IMR-90 (cell line): ENCODE data around the gene NTRK2. TPM values are rescaled to one million over a fixed set of nuclear protein-coding genes. Genes with fewer than 3 reads are reported as not detected.

ENCODE experiments used
- ATAC-seq: fragments of 200-7000 bp; cut with Tn5 transposase; 2 replicates; pipeline ENCODE4 v1.9.1; 2020; ENCODE audit warnings: low read depth, mild to moderate bottlenecking, moderate library complexity
- BruUV-seq: library from RNA; stranded (reverse); fragments of 400-500 nt; replicated peaks from 2 replicates; lab custom pipeline; 2021; lab: Mats Ljungman, UMichigan
- CTCF ChIA-PET: fragments of 300-600 bp; formaldehyde crosslinking; extraction: SDS; loops from one replicate; lab custom pipeline; 2021; ENCODE audit warnings: antibody characterized with exemption; lab: Yijun Ruan, JAX
- POLR2A ChIA-PET: fragments of 300-600 bp; sonication (Branson Sonifier 250); formaldehyde crosslinking; loops from one replicate; lab custom pipeline; 2022; ENCODE audit warnings: antibody characterized with exemption; ENCODE audit not compliant: unreplicated experiment; lab: Charles Lee
- DNase-seq: peaks from one replicate; pipeline ENCODE4 v3.0.0; 2013
- H2AFZ ChIP-seq: replicated peaks from 2 replicates; pipeline ENCODE3; 2013; ENCODE audit warnings: low read length, mild to moderate bottlenecking; ENCODE audit not compliant: poor library complexity
- H2AK5ac ChIP-seq: 2 replicates; pipeline ENCODE4 v1.6.1; 2013; ENCODE audit warnings: low read depth, low read length, inconsistent platforms
- H2AK9ac ChIP-seq: replicated peaks from 2 replicates; pipeline ENCODE3; 2013; ENCODE audit warnings: mild to moderate bottlenecking, low read depth, low read length, moderate library complexity; ENCODE audit not compliant: poor library complexity
- H2BK120ac ChIP-seq: 2 replicates; pipeline ENCODE4 v1.6.1; 2013; ENCODE audit warnings: low read depth, low read length, inconsistent platforms
- H2BK15ac ChIP-seq: 3 replicates; pipeline ENCODE4 v1.6.1; 2013; ENCODE audit warnings: low read depth, low read length, inconsistent platforms
- H2BK20ac ChIP-seq: 2 replicates; pipeline ENCODE4 v1.6.1; 2013; ENCODE audit warnings: low read depth, mild to moderate bottlenecking, inconsistent platforms, low read length, moderate library complexity
- H2BK5ac ChIP-seq: 2 replicates; pipeline ENCODE4 v1.6.1; 2013; ENCODE audit warnings: mild to moderate bottlenecking, low read depth, low read length, inconsistent platforms; ENCODE audit not compliant: poor library complexity, severe bottlenecking
- H3K14ac ChIP-seq: replicated peaks from 2 replicates; pipeline ENCODE4 v1.6.1; 2013; ENCODE audit warnings: low read depth, low read length, inconsistent platforms
- H3K18ac ChIP-seq: 2 replicates; pipeline ENCODE4 v1.6.1; 2013; ENCODE audit warnings: low read depth, low read length, control low read depth
- H3K23ac ChIP-seq: 2 replicates; pipeline ENCODE4 v1.6.1; 2013; ENCODE audit warnings: low read depth, low read length, inconsistent platforms
- H3K27ac ChIP-seq: 2 replicates; pipeline ENCODE4 v1.5.1; 2013; ENCODE audit warnings: mild to moderate bottlenecking, control low read depth, low read length; ENCODE audit not compliant: insufficient read depth
- H3K27me3 ChIP-seq: 2 replicates; pipeline ENCODE4 v1.6.1; 2013; ENCODE audit warnings: low read length; ENCODE audit not compliant: control insufficient read depth, insufficient read depth
- H3K36me3 ChIP-seq: 2 replicates; pipeline ENCODE4 v1.6.1; 2013; ENCODE audit warnings: low read length, mixed read lengths; ENCODE audit not compliant: control insufficient read depth, insufficient read depth
- H3K4ac ChIP-seq: 2 replicates; pipeline ENCODE4 v1.6.1; 2013; ENCODE audit warnings: low read depth, low read length, inconsistent platforms
- H3K4me1 ChIP-seq: 2 replicates; pipeline ENCODE4 v1.6.1; 2013; ENCODE audit warnings: low read length, mixed read lengths; ENCODE audit not compliant: control insufficient read depth, insufficient read depth
- H3K4me2 ChIP-seq: 2 replicates; pipeline ENCODE4 v1.6.1; 2013; ENCODE audit warnings: low read depth, mild to moderate bottlenecking, control low read depth, low read length, moderate library complexity
- H3K4me3 ChIP-seq: 2 replicates; pipeline ENCODE4 v1.5.1; 2013; ENCODE audit warnings: low read depth, mild to moderate bottlenecking, control low read depth, low read length, moderate library complexity; ENCODE audit not compliant: insufficient read depth
- H3K56ac ChIP-seq: 2 replicates; pipeline ENCODE4 v1.6.1; 2013; ENCODE audit warnings: low read length, inconsistent platforms; ENCODE audit not compliant: insufficient read depth; ENCODE audit errors: extremely low read depth
- H3K79me1 ChIP-seq, 2 experiments: 2 replicates each; pipeline ENCODE4 v1.6.1; 2013; ENCODE audit warnings: low read length in 2 of 2, inconsistent platforms in 1 of 2, low read depth in 1 of 2
- H3K9ac ChIP-seq: 2 replicates; pipeline ENCODE4 v1.6.1; 2013; ENCODE audit warnings: low read depth, low read length, control low read depth
- H3K9me1 ChIP-seq: 2 replicates; pipeline ENCODE4 v1.6.1; 2013; ENCODE audit warnings: low read length, inconsistent platforms; ENCODE audit not compliant: insufficient read depth
- H3K9me3 ChIP-seq: 2 replicates; pipeline ENCODE4 v1.6.1; 2013; ENCODE audit warnings: low read length; ENCODE audit not compliant: control insufficient read depth, insufficient read depth
- H4K20me1 ChIP-seq: 2 replicates; pipeline ENCODE4 v1.6.1; 2013; ENCODE audit warnings: low read length, inconsistent platforms; ENCODE audit not compliant: insufficient read depth
- H4K5ac ChIP-seq: 2 replicates; pipeline ENCODE4 v1.6.1; 2013; ENCODE audit warnings: mild to moderate bottlenecking, low read depth, low read length, control low read depth
- H4K8ac ChIP-seq, 2 experiments: 2 replicates each; pipeline ENCODE4 v1.6.1; 2013; ENCODE audit warnings: low read depth in 2 of 2, low read length in 2 of 2, control low read depth in 1 of 2, inconsistent platforms in 1 of 2
- H4K91ac ChIP-seq: 2 replicates; pipeline ENCODE4 v1.6.1; 2013; ENCODE audit warnings: low read depth, low read length, inconsistent platforms; ENCODE audit not compliant: insufficient read depth
- BHLHE40 ChIP-seq: fragments of 150-350 bp; IDR thresholded peaks from 2 replicates; pipeline ENCODE4 v1.6.1; 2016; ENCODE audit warnings: mild to moderate bottlenecking, low read depth, low read length
- CEBPB ChIP-seq: IDR thresholded peaks from 2 replicates; pipeline ENCODE4 v1.6.1; 2012; ENCODE audit warnings: low read depth, low read length, improper control_type of control experiment
- CHD1 ChIP-seq: IDR thresholded peaks from 2 replicates; pipeline ENCODE4 v1.6.1; 2012; ENCODE audit warnings: low read depth, low read length, improper control_type of control experiment
- ELK1 ChIP-seq: fragments of 150-350 bp; IDR thresholded peaks from 2 replicates; pipeline ENCODE4 v1.6.1; 2016; ENCODE audit warnings: low read depth, mild to moderate bottlenecking, low read length, moderate library complexity, borderline replicate concordance
- FOS ChIP-seq: fragments of 150-350 bp; IDR thresholded peaks from 2 replicates; pipeline ENCODE4 v1.6.1; 2016; ENCODE audit warnings: low read depth, low read length
- MAFK ChIP-seq: IDR thresholded peaks from 2 replicates; pipeline ENCODE4 v1.6.1; 2012; ENCODE audit warnings: low read depth, low read length, improper control_type of control experiment
- MAZ ChIP-seq: IDR thresholded peaks from 2 replicates; pipeline ENCODE4 v1.6.1; 2012; ENCODE audit warnings: low read depth, mild to moderate bottlenecking, low read length, improper control_type of control experiment, moderate library complexity, borderline replicate concordance
- MXI1 ChIP-seq: IDR thresholded peaks from 2 replicates; pipeline ENCODE4 v1.6.1; 2012; ENCODE audit warnings: low read depth, mild to moderate bottlenecking, low read length, moderate library complexity, borderline replicate concordance
- NFE2L2 ChIP-seq: fragments of 150-350 bp; IDR thresholded peaks from 2 replicates; pipeline ENCODE4 v1.6.1; 2016; ENCODE audit warnings: low read depth, mild to moderate bottlenecking, low read length
- POLR2A ChIP-seq: IDR thresholded peaks from 2 replicates; pipeline ENCODE4 v1.6.1; 2012; ENCODE audit warnings: mild to moderate bottlenecking, low read depth, low read length
- RAD21 ChIP-seq: IDR thresholded peaks from 2 replicates; pipeline ENCODE4 v1.6.1; 2012; ENCODE audit warnings: low read length, improper control_type of control experiment
- RCOR1 ChIP-seq: IDR thresholded peaks from 2 replicates; pipeline ENCODE4 v1.6.1; 2012; ENCODE audit warnings: mild to moderate bottlenecking, low read length, improper control_type of control experiment; ENCODE audit not compliant: insufficient replicate concordance
- RFX5 ChIP-seq: IDR thresholded peaks from 2 replicates; pipeline ENCODE4 v1.8.0; 2012; ENCODE audit warnings: low read depth, mild to moderate bottlenecking, low read length, moderate library complexity
- SMC3 ChIP-seq: fragments of 150-350 bp; IDR thresholded peaks from 2 replicates; pipeline ENCODE4 v1.6.1; 2016; ENCODE audit warnings: low read depth, mild to moderate bottlenecking, antibody characterized with exemption, low read length, moderate library complexity
- USF2 ChIP-seq: fragments of 150-350 bp; IDR thresholded peaks from 2 replicates; pipeline ENCODE4 v1.6.1; 2017; ENCODE audit warnings: mild to moderate bottlenecking, antibody characterized with exemption, low read length, low read depth
- WGBS, 2 experiments: methylation state at CpG; one replicate each; pipeline versions ENCODE4 v1.1.5 to v1.1.7; 2013; ENCODE audit warnings: missing lambda C conversion rate in 2 of 2; ENCODE audit not compliant: insufficient read length in 1 of 2; ENCODE audit errors: extremely low coverage in 2 of 2; 5-methylcytosine and 5-hydroxymethylcytosine counted together
- dilution Hi-C: fragments of 300-500 bp; cut with HindIII; formaldehyde crosslinking; loops from one replicate; pipeline ENCODE4 v1.14.3; 2018; ENCODE audit warnings: low sequenced_read_pairs; ENCODE audit not compliant: unreplicated experiment
- in situ Hi-C: fragments of 300-500 bp; cut with MboI; formaldehyde crosslinking; loops from 3 replicates; pipeline ENCODE4 v1.14.3; 2019; ENCODE audit warnings: low sequenced_read_pairs, inconsistent platforms, mixed read lengths
- intact Hi-C: fragments of 100-400 bp; cut with micrococcal nuclease; formaldehyde crosslinking; loops from 2 replicates; pipeline ENCODE4 v1.10.0; 2022
- polyA plus RNA-seq, 3 experiments: library from polyadenylated mRNA; depleted of rRNA; stranded (reverse); fragments of >200 nt; gene quantifications; 2 replicates each; pipeline ENCODE4 v1.2.3, GENCODE V29; 2012; ENCODE audit warnings: low replicate concordance in 1 of 3
- total RNA-seq: library from RNA; depleted of rRNA; stranded (reverse); fragments of >200 nt; gene quantifications from 2 replicates; pipeline ENCODE4 v1.2.3, GENCODE V29; 2012
- TF ChIP-seq, protein P1 (sequence below): conservative IDR thresholded peaks from 2 replicates; pipeline ENCODE4 v1.5.1; 2012; ENCODE audit warnings: mild to moderate bottlenecking, low read depth, low read length, improper control_type of control experiment

NTRK2 gene
- total and polyA plus RNA-seq, 2 of the 4 experiments (the other 2 are of a cell fraction): under 0.01 to 0.02 TPM

GRCh38 chr9:84975926-84976325 lies 306.4 kb downstream of the NTRK2 start:
- H2BK15ac ChIP-seq: no peak overlapping the region
- no peaks in the 10 kb centered on the region for H3K36me3 ChIP-seq
- no peak overlapping the region for H3K27ac ChIP-seq
- ChIA-PET POLR2A (no interaction called here), CTCF (no interaction called here)
- H2AK9ac ChIP-seq: no peak overlapping the region
- peaks cover 6% of the 10 kb centered on the region for H3K9me3 ChIP-seq
- no peak overlapping the region for H2BK5ac ChIP-seq
- no peak overlapping the region for H3K9ac ChIP-seq
- no peaks in the 10 kb centered on the region for H3K27me3 ChIP-seq
- no peak overlapping the region for H4K91ac ChIP-seq
- no peak overlapping the region for H3K14ac ChIP-seq
- no peak overlapping the region for H3K4ac ChIP-seq
- in situ Hi-C loops: no loop called here
- H3K9me1 ChIP-seq: no peaks in the 10 kb centered on the region
- dilution Hi-C loops: no loop called here
- no peak overlapping the region for H3K4me3 ChIP-seq
- no TSS peak for BruUV-seq
- no peak overlapping the region for H3K23ac ChIP-seq
- TF ChIP-seq ELK1 (no peak), BHLHE40 (no peak), CEBPB (no peak), RFX5 (no peak), MAZ (no peak), POLR2A (no peak), SMC3 (no peak), MXI1 (no peak), NFE2L2 (no peak), RAD21 (no peak), USF2 (no peak), CHD1 (no peak), FOS (no peak), RCOR1 (no peak), MAFK (no peak)
- TF ChIP-seq, protein P1, sequence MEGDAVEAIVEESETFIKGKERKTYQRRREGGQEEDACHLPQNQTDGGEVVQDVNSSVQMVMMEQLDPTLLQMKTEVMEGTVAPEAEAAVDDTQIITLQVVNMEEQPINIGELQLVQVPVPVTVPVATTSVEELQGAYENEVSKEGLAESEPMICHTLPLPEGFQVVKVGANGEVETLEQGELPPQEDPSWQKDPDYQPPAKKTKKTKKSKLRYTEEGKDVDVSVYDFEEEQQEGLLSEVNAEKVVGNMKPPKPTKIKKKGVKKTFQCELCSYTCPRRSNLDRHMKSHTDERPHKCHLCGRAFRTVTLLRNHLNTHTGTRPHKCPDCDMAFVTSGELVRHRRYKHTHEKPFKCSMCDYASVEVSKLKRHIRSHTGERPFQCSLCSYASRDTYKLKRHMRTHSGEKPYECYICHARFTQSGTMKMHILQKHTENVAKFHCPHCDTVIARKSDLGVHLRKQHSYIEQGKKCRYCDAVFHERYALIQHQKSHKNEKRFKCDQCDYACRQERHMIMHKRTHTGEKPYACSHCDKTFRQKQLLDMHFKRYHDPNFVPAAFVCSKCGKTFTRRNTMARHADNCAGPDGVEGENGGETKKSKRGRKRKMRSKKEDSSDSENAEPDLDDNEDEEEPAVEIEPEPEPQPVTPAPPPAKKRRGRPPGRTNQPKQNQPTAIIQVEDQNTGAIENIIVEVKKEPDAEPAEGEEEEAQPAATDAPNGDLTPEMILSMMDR: no peak
- H2BK20ac ChIP-seq: no peak overlapping the region
- H3K56ac ChIP-seq: no peak overlapping the region
- DNase-seq: no peak
- ATAC-seq: no peak
- no peaks in the 10 kb centered on the region for H3K4me1 ChIP-seq
- no peak overlapping the region for H2BK120ac ChIP-seq
- WGBS, 2 experiments: no CpG with 5 or more reads among the region's 2 CpGs
- no peak overlapping the region for H4K8ac ChIP-seq
- H3K18ac ChIP-seq: no peak overlapping the region
- no peaks in the 10 kb centered on the region for H3K79me1 ChIP-seq
- no peak overlapping the region for H2AK5ac ChIP-seq
- no peak overlapping the region for H2AFZ ChIP-seq
- no peak overlapping the region for H3K4me2 ChIP-seq
- intact Hi-C loops: no loop called here
- H4K5ac ChIP-seq: no peak overlapping the region
- H4K20me1 ChIP-seq: no peaks in the 10 kb centered on the region
